GM12891 (cell line): ENCODE results near the gene SGPP1.

ENCODE experiments used
- POLR2A ChIP-seq: IDR thresholded peaks from 2 replicates; pipeline ENCODE4 v1.6.1; 2011; ENCODE audit warnings: low read depth, low read length, control low read depth
- POLR2AphosphoS5 ChIP-seq: IDR thresholded peaks from 2 replicates; pipeline ENCODE4 v1.6.1; 2011; ENCODE audit warnings: low read depth, low read length, control low read depth

DNA sequence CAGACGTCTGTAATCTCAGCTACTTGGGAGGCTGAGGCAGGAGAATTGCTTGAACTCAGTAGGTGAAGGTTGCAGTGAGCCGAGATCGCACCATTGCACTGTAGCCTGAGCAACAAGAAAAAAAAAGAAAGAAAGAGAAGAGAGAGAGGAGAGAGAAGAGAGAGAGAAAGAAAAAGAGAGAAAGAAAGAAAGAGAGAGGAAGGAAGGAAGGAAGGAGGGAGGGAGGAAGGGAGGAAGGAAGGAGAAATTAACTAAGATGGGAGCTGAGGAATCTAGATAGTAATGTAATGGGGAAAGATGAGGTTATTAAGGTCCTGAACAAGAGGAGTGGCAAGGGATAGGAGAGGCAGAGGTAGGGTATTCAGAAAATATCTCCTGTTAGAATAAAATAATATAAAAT is 17.4 kb upstream of the SGPP1 start:
- no peak for TF ChIP-seq POLR2A
- TF ChIP-seq POLR2AphosphoS5 = no peak
